ENCODE measurements around the gene NOC3L.

- no peak for TF ChIP-seq FOXA1 (IDR thresholded peaks at IDR 0.05)
- no peak for TF ChIP-seq SP1 (IDR thresholded peaks at IDR 0.05)
- TF ChIP-seq LEF1 (IDR thresholded peaks at IDR 0.05; ENCODE audit: borderline replicate concordance): no peak
- TF ChIP-seq HDGF (IDR thresholded peaks at IDR 0.05; ENCODE audit: borderline replicate concordance): no peak
- TF ChIP-seq ARNT (IDR thresholded peaks at IDR 0.05): no peak
- no peak for TF ChIP-seq SUZ12 (IDR thresholded peaks at IDR 0.05)
- peak; percentile 31; the same call in 1 of the 2 replicates for TF ChIP-seq CTBP1 (IDR thresholded peaks at IDR 0.05; ENCODE audit: borderline replicate concordance)
These were observed 35.0 kb upstream of the NOC3L start for GRCh38 chr10:94397549-94398370.
